Brain microvascular endothelial cell (primary cell): ENCODE data around the gene APLF.
A peak's percentile ranks its signal among the peaks of the same experiment; 100 is the strongest.

ENCODE experiments used
- DNase-seq: peaks from one replicate; pipeline ENCODE4 v3.0.0-alpha.2; 2020
- H3K27ac ChIP-seq: fragments of 250-450 bp; sonication (Bioruptor Pico); 2 replicates; pipeline ENCODE4 v1.5.1; 2020; ENCODE audit warnings: mild to moderate bottlenecking, moderate library complexity
- H3K27me3 ChIP-seq: fragments of 250-450 bp; sonication (Bioruptor Pico); replicated peaks from 2 replicates; pipeline ENCODE4 v1.5.1; 2020; ENCODE audit warnings: mild to moderate bottlenecking
- H3K36me3 ChIP-seq: fragments of 250-450 bp; sonication (Bioruptor Pico); replicated peaks from 2 replicates; pipeline ENCODE4 v1.5.1; 2020; ENCODE audit warnings: mild to moderate bottlenecking
- H3K4me3 ChIP-seq: 2 replicates; pipeline ENCODE4 v1.5.1; 2011; ENCODE audit warnings: low read depth, mild to moderate bottlenecking, control low read depth, low read length, moderate library complexity
- in situ Hi-C: cut with HindIII; loops from 2 replicates; pipeline ENCODE4 v1.10.0; 2017; ENCODE audit warnings: low sequenced_read_pairs, low pct_ligation_motif_present
- TF ChIP-seq, protein P1 (sequence below): IDR thresholded peaks from 2 replicates; pipeline ENCODE4 v1.5.1; 2011; ENCODE audit warnings: low read depth, mild to moderate bottlenecking, moderate library complexity, low read length, control low read depth, inconsistent platforms; ENCODE audit errors: missing control alignments

Gene APLF, protein sequence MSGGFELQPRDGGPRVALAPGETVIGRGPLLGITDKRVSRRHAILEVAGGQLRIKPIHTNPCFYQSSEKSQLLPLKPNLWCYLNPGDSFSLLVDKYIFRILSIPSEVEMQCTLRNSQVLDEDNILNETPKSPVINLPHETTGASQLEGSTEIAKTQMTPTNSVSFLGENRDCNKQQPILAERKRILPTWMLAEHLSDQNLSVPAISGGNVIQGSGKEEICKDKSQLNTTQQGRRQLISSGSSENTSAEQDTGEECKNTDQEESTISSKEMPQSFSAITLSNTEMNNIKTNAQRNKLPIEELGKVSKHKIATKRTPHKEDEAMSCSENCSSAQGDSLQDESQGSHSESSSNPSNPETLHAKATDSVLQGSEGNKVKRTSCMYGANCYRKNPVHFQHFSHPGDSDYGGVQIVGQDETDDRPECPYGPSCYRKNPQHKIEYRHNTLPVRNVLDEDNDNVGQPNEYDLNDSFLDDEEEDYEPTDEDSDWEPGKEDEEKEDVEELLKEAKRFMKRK

GRCh38 chr2:68467077-68467960 lies at the start of gene APLF, which contains the start of gene FBXO48:
TSS of gene APLF (plus strand) at chr2:68467585. CDS start at chr2:68467732, 147 bp downstream.
TSS of gene FBXO48 (minus strand) at chr2:68467294. CDS start at chr2:68465145, 2,149 bp downstream.
- peak within 1 kb of the TSS; percentile 95 for H3K27ac ChIP-seq
- peak within 1 kb of the TSS; percentile 94 for H3K4me3 ChIP-seq
- H3K36me3 ChIP-seq, result no peaks in the 10 kb centered on the region
- H3K27me3 ChIP-seq, result no peaks in the 10 kb centered on the region
- DNase-seq, result peak; percentile 99
- in situ Hi-C loops, result no loop called here
- TF ChIP-seq, protein P1, sequence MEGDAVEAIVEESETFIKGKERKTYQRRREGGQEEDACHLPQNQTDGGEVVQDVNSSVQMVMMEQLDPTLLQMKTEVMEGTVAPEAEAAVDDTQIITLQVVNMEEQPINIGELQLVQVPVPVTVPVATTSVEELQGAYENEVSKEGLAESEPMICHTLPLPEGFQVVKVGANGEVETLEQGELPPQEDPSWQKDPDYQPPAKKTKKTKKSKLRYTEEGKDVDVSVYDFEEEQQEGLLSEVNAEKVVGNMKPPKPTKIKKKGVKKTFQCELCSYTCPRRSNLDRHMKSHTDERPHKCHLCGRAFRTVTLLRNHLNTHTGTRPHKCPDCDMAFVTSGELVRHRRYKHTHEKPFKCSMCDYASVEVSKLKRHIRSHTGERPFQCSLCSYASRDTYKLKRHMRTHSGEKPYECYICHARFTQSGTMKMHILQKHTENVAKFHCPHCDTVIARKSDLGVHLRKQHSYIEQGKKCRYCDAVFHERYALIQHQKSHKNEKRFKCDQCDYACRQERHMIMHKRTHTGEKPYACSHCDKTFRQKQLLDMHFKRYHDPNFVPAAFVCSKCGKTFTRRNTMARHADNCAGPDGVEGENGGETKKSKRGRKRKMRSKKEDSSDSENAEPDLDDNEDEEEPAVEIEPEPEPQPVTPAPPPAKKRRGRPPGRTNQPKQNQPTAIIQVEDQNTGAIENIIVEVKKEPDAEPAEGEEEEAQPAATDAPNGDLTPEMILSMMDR, result no peak

- H3K27me3 ChIP-seq, result no peaks in the 10 kb centered on the region
Observed at GRCh38 chr2:68417926-68418325, 49.5 kb upstream of the APLF start.

GRCh38 chr2:68418419-68418818 lies 49.0 kb upstream of the APLF start:
- TF ChIP-seq, protein P1, result no peak
- in situ Hi-C loops, result no loop called here
- DNase-seq, result no peak
- H3K4me3 ChIP-seq, result no peak overlapping the region
- no peaks in the 10 kb centered on the region for H3K36me3 ChIP-seq
- no peaks in the 10 kb centered on the region for H3K27me3 ChIP-seq
- H3K27ac ChIP-seq, result no peak overlapping the region

More at GRCh38 chr2:68417926-68418325, 49.5 kb upstream of the APLF start:
- DNase-seq, result no peak
- Histone ChIP-seq H3K27ac (no peak overlapping the region), H3K4me3 (no peak overlapping the region), H3K36me3 (no peaks in the 10 kb centered on the region)
- TF ChIP-seq, protein P1, result no peak
- in situ Hi-C loops, result no loop called here

DNA sequence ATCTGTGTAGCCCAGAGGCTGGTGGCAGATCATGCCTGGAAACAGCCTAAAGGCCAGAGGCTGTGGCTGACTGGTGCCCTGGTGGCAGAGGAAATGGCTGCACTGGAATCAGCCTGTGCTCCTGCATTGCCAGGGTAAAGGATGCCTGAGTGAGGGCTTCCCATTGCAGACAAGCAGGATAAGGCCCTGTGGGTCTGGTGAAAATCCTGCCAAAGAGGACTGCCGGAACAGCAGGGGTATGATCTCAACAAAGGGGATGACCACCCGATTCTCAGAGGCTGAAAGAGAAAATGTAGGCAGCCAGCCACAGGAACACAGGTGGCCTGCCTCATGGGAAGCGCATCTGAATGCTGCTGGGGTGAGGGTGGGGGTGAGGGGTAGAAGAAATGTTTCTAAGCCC lies 48.5 kb upstream of the APLF start:
- in situ Hi-C loops, result no loop called here
- H3K27me3 ChIP-seq, result no peaks in the 10 kb centered on the region
- DNase-seq, result no peak
- TF ChIP-seq, protein P1, result no peak
- H3K27ac ChIP-seq, result no peak overlapping the region
- H3K4me3 ChIP-seq, result no peak overlapping the region
- H3K36me3 ChIP-seq, result no peaks in the 10 kb centered on the region

GRCh38 chr2:68420254-68420910 lies 47.0 kb upstream of the APLF start:
- no peak overlapping the region for H3K27ac ChIP-seq
- no peak overlapping the region for H3K4me3 ChIP-seq
- in situ Hi-C loops, result no loop called here
- no peaks in the 10 kb centered on the region for H3K27me3 ChIP-seq
- TF ChIP-seq, protein P1, result no peak
- DNase-seq, result no peak
- H3K36me3 ChIP-seq, result no peaks in the 10 kb centered on the region
